Neural cell (in vitro differentiated cells): ENCODE results near the gene NCAPH2. TPM values are rescaled to one million over a fixed set of nuclear protein-coding genes. Genes with fewer than 3 reads are reported as not detected.
A peak's percentile ranks its signal among the peaks of the same experiment; 100 is the strongest.

Experiments
- H2AFZ ChIP-seq: fragments of 200-600, 300-800 bp; sonication (generic), shearing (Covaris generic); 2 replicates; pipeline ENCODE4 v1.6.0; 2014; ENCODE audit warnings: low read depth, mild to moderate bottlenecking, antibody characterized with exemption, low read length, moderate library complexity
- H3F3A ChIP-seq: fragments of 200-600 bp; shearing (Covaris generic); 2 replicates; pipeline ENCODE4 v1.6.1; 2016; ENCODE audit warnings: mild to moderate bottlenecking, moderate library complexity, mixed read lengths, antibody characterized with exemption, low read length; ENCODE audit not compliant: insufficient read depth, poor library complexity, severe bottlenecking
- H3K27ac ChIP-seq: fragments of 200-600, 300-800 bp; sonication (generic), shearing (Covaris generic); 2 replicates; pipeline ENCODE4 v1.5.1; 2014; ENCODE audit warnings: mild to moderate bottlenecking, low read length, moderate library complexity
- H3K27me3 ChIP-seq: fragments of 300-800, 200-600 bp; sonication (generic), shearing (Covaris generic); 2 replicates; pipeline ENCODE4 v1.6.0; 2014; ENCODE audit warnings: mild to moderate bottlenecking, low read depth, low read length, moderate library complexity; ENCODE audit not compliant: insufficient read depth
- H3K36me3 ChIP-seq: fragments of 300-800, 200-600 bp; sonication (generic), shearing (Covaris generic); 2 replicates; pipeline ENCODE4 v1.5.1; 2014; ENCODE audit warnings: mild to moderate bottlenecking, antibody characterized with exemption, low read length, moderate library complexity; ENCODE audit not compliant: insufficient read depth
- H3K4me2 ChIP-seq: fragments of 300-800, 200-600 bp; sonication (generic), shearing (Covaris generic); 2 replicates; pipeline ENCODE4 v1.6.0; 2014; ENCODE audit warnings: mild to moderate bottlenecking, low read length
- H3K4me3 ChIP-seq: fragments of 300-800, 200-600 bp; sonication (generic), shearing (Covaris generic); 2 replicates; pipeline ENCODE4 v1.5.1; 2014; ENCODE audit warnings: mild to moderate bottlenecking, low read length, moderate library complexity
- H3K79me2 ChIP-seq: fragments of 200-600 bp; shearing (Covaris generic); replicated peaks from 2 replicates; pipeline ENCODE4 v1.6.0; 2014; ENCODE audit warnings: mild to moderate bottlenecking, low read length, moderate library complexity; ENCODE audit not compliant: insufficient read depth
- H3K9ac ChIP-seq: fragments of 300-800, 200-600 bp; sonication (generic), shearing (Covaris generic); 2 replicates; pipeline ENCODE4 v1.6.1; 2016; ENCODE audit warnings: mild to moderate bottlenecking, low read length, mixed read lengths
- H3K9me2 ChIP-seq: fragments of 200-600 bp; shearing (Covaris generic); 2 replicates; pipeline ENCODE4 v1.6.1; 2016; ENCODE audit warnings: mild to moderate bottlenecking, low read length, mixed read lengths; ENCODE audit not compliant: insufficient read depth
- H3K9me3 ChIP-seq: fragments of 200-600, 300-800 bp; sonication (generic), shearing (Covaris generic); 2 replicates; pipeline ENCODE4 v1.6.1; 2016; ENCODE audit warnings: mild to moderate bottlenecking, mixed run types, low read length, moderate library complexity, mixed read lengths
- H4K20me1 ChIP-seq: fragments of 200-600 bp; shearing (Covaris generic); 2 replicates; pipeline ENCODE4 v1.6.1; 2016; ENCODE audit warnings: mild to moderate bottlenecking, mixed run types; ENCODE audit not compliant: insufficient read depth
- EP300 ChIP-seq: fragments of 450-650 bp; conservative IDR thresholded peaks from 2 replicates; pipeline ENCODE4 v1.6.1; 2014; ENCODE audit warnings: antibody characterized with exemption, mild to moderate bottlenecking, moderate library complexity; ENCODE audit not compliant: poor library complexity, severe bottlenecking
- EZH2 ChIP-seq: fragments of 200-600, 300-800 bp; shearing (Covaris generic), sonication (generic); IDR thresholded peaks from 2 replicates; pipeline ENCODE4 v1.6.1; 2014; ENCODE audit warnings: antibody characterized with exemption, low read length, borderline replicate concordance, mild to moderate bottlenecking; ENCODE audit not compliant: insufficient read depth, poor library complexity, severe bottlenecking
- MXI1 ChIP-seq: fragments of 450-650 bp; conservative IDR thresholded peaks from 2 replicates; pipeline ENCODE4 v1.6.1; 2014; ENCODE audit warnings: antibody characterized with exemption, mild to moderate bottlenecking; ENCODE audit not compliant: poor library complexity, severe bottlenecking
- POLR2AphosphoS5 ChIP-seq: IDR thresholded peaks from 2 replicates; pipeline ENCODE4 v1.6.1; 2012
- RAD21 ChIP-seq: fragments of 450-650 bp; conservative IDR thresholded peaks from 2 replicates; pipeline ENCODE4 v1.6.1; 2014; ENCODE audit warnings: antibody characterized with exemption, mild to moderate bottlenecking, moderate library complexity
- SMC3 ChIP-seq: fragments of 450-650 bp; conservative IDR thresholded peaks from 2 replicates; pipeline ENCODE4 v1.6.1; 2014; ENCODE audit warnings: antibody characterized with exemption, mild to moderate bottlenecking, moderate library complexity; ENCODE audit not compliant: poor library complexity
- TAF1 ChIP-seq: IDR thresholded peaks from 2 replicates; pipeline ENCODE4 v1.6.1; 2012; ENCODE audit warnings: low read depth
- polyA plus RNA-seq: library from polyadenylated mRNA; depleted of rRNA; stranded (reverse); fragments of >200 nt; gene quantifications from 2 replicates; pipeline ENCODE4 v1.2.3, GENCODE V29; 2014
- TF ChIP-seq, protein P1 (sequence below): fragments of 450-650 bp; IDR thresholded peaks from 2 replicates; pipeline ENCODE4 v1.5.1; 2014; ENCODE audit warnings: antibody characterized with exemption, mild to moderate bottlenecking, moderate library complexity; ENCODE audit not compliant: poor library complexity, severe bottlenecking
- TF ChIP-seq, protein P2 (sequence below): IDR thresholded peaks from 2 replicates; pipeline ENCODE4 v1.6.1; 2012; ENCODE audit warnings: borderline replicate concordance

The NCAPH2 gene
- polyA plus RNA-seq, 1 donor from 2014 or later: 81.1 TPM

DNA sequence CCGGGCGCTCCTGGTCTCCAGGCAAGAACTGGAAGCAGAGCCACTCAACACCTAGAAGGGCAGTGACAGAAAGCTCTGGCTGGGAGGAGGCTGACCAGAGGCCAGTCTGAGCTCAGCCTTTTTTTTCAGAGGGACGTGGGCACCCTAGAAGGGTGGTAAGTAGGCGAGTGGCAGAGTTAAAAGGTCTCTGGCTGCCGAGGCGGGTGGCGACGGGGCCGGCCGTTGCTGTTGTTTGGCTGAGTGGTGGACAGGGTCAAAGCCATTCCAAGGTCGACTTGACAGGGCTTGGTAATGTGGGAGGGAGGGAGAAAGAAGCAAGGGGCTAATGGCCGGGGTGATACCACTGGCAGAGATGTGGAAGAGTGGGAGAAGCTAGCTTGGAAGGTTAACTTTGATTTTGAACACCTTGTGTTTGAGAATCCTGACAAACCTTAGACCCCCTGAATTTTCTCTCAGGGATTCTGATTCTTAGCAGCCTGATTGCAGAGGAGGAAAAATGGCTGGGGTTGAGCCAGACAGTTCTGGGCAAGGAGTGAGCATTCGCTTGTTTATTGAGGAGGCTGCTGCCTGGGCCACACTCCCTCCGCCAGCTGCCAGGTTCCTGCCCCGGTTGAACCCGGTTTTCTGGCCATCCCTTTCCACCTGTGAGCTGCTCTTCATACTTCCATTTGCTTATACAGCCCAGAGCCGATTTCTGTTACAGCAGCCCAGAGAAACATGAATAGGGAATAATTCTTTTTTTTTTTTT is 55.6 kb downstream of the NCAPH2 start:
- peak overlapping the region; percentile 74 for H3K27ac ChIP-seq
- H4K20me1 ChIP-seq: no peaks in the 10 kb centered on the region
- H3K9me2 ChIP-seq: no peaks in the 10 kb centered on the region
- no peaks in the 10 kb centered on the region for H3K27me3 ChIP-seq
- H3K4me2 ChIP-seq: peak overlapping the region; percentile 72
- no peaks in the 10 kb centered on the region for H3K79me2 ChIP-seq
- H3K4me3 ChIP-seq: peak overlapping the region; percentile 70
- no peaks in the 10 kb centered on the region for H3K9me3 ChIP-seq
- no peak for TF ChIP-seq RAD21
- TF ChIP-seq, protein P1, sequence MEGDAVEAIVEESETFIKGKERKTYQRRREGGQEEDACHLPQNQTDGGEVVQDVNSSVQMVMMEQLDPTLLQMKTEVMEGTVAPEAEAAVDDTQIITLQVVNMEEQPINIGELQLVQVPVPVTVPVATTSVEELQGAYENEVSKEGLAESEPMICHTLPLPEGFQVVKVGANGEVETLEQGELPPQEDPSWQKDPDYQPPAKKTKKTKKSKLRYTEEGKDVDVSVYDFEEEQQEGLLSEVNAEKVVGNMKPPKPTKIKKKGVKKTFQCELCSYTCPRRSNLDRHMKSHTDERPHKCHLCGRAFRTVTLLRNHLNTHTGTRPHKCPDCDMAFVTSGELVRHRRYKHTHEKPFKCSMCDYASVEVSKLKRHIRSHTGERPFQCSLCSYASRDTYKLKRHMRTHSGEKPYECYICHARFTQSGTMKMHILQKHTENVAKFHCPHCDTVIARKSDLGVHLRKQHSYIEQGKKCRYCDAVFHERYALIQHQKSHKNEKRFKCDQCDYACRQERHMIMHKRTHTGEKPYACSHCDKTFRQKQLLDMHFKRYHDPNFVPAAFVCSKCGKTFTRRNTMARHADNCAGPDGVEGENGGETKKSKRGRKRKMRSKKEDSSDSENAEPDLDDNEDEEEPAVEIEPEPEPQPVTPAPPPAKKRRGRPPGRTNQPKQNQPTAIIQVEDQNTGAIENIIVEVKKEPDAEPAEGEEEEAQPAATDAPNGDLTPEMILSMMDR: no peak
- TF ChIP-seq, protein P2, sequence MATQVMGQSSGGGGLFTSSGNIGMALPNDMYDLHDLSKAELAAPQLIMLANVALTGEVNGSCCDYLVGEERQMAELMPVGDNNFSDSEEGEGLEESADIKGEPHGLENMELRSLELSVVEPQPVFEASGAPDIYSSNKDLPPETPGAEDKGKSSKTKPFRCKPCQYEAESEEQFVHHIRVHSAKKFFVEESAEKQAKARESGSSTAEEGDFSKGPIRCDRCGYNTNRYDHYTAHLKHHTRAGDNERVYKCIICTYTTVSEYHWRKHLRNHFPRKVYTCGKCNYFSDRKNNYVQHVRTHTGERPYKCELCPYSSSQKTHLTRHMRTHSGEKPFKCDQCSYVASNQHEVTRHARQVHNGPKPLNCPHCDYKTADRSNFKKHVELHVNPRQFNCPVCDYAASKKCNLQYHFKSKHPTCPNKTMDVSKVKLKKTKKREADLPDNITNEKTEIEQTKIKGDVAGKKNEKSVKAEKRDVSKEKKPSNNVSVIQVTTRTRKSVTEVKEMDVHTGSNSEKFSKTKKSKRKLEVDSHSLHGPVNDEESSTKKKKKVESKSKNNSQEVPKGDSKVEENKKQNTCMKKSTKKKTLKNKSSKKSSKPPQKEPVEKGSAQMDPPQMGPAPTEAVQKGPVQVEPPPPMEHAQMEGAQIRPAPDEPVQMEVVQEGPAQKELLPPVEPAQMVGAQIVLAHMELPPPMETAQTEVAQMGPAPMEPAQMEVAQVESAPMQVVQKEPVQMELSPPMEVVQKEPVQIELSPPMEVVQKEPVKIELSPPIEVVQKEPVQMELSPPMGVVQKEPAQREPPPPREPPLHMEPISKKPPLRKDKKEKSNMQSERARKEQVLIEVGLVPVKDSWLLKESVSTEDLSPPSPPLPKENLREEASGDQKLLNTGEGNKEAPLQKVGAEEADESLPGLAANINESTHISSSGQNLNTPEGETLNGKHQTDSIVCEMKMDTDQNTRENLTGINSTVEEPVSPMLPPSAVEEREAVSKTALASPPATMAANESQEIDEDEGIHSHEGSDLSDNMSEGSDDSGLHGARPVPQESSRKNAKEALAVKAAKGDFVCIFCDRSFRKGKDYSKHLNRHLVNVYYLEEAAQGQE: no peak
- no peak for TF ChIP-seq EZH2
- no peak for TF ChIP-seq MXI1
- TF ChIP-seq TAF1: no peak
- no peak for TF ChIP-seq POLR2AphosphoS5
- no peak for TF ChIP-seq EP300
- peak overlapping the region; percentile 8 for H2AFZ ChIP-seq
- H3K9ac ChIP-seq: peak overlapping the region; percentile 74
- H3K36me3 ChIP-seq: peaks cover 4% of the 10 kb centered on the region
- H3F3A ChIP-seq: no peaks in the 10 kb centered on the region

DNA sequence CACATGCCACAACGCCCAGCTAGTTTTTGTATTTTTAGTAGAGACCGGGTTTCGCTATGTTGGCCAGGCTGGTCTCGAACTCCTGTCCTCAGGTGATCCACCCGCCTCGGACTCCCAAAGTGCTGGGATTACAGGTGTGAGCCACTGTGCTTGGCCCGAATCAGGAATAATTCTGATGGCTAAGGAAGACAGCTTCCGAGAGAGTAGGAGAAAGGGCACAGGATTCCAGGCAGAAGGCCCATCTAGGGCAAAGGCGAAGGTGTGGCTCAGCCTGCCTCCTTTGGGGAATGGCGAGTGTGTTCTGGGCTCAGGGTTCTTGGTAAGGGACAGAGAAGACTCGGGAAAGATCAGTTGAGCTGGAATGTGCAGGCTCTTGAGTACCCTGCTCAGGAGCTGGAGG is 56.3 kb downstream of the NCAPH2 start:
- TF ChIP-seq, protein P1: no peak
- TF ChIP-seq SMC3: no peak
- no peaks in the 10 kb centered on the region for H3K9me3 ChIP-seq
- H3K79me2 ChIP-seq: no peaks in the 10 kb centered on the region
- no peak overlapping the region for H3K4me2 ChIP-seq
- no peak overlapping the region for H2AFZ ChIP-seq
- peaks cover 4% of the 10 kb centered on the region for H3K36me3 ChIP-seq
- H3K9ac ChIP-seq: no peak overlapping the region
- no peaks in the 10 kb centered on the region for H3F3A ChIP-seq
- no peaks in the 10 kb centered on the region for H3K27me3 ChIP-seq
- no peaks in the 10 kb centered on the region for H4K20me1 ChIP-seq
- peak overlapping the region; percentile 70 for H3K4me3 ChIP-seq
- no peaks in the 10 kb centered on the region for H3K9me2 ChIP-seq
- H3K27ac ChIP-seq: no peak overlapping the region
